ENCODE measurements around the gene SLC15A4. TPM values are rescaled to one million over a fixed set of nuclear protein-coding genes. Genes with fewer than 3 reads are reported as not detected.
A peak's percentile ranks its signal among the peaks of the same experiment; 100 is the strongest.
"Not testable (repeated sequence)": the region's sequence is repeated elsewhere in the genome, so short reads cannot be mapped to it uniquely, and the experiment has no call there.

The SLC15A4 gene
- total RNA-seq, 1 donor from 2014 or later = 14.2 TPM

- ATAC-seq (ENCODE audit: poor library complexity) (peak; percentile 34), DNase-seq (no peak)
- intact Hi-C loops (cut with DNase I) = no loop called here
Measured at GRCh38 chr12:128818065-128819022, 5.4 kb downstream of the SLC15A4 start.

- peak; percentile 89 for ATAC-seq (ENCODE audit: poor library complexity)
- DNase-seq = peak; percentile 77
- intact Hi-C loops (cut with DNase I) = no loop called here
Measured at GRCh38 chr12:128817111-128818015, 6.4 kb downstream of the SLC15A4 start.

DNA sequence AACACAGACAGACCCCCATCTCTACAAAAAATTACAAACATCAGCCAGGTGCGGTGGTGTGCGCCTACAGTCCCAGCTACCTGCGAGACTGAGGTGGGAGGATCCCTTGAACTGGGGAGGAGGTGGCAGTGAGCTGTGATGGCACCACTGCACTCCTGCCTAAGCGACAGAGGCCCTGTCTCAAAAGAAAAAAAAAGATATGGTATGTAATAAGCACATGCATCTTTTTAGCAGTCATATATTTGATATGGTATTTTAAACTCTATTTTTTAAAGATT lies 7.2 kb downstream of the SLC15A4 start:
- DNase-seq (no peak), ATAC-seq (ENCODE audit: poor library complexity) (no peak)
- intact Hi-C loops (cut with DNase I) = no loop called here

DNA sequence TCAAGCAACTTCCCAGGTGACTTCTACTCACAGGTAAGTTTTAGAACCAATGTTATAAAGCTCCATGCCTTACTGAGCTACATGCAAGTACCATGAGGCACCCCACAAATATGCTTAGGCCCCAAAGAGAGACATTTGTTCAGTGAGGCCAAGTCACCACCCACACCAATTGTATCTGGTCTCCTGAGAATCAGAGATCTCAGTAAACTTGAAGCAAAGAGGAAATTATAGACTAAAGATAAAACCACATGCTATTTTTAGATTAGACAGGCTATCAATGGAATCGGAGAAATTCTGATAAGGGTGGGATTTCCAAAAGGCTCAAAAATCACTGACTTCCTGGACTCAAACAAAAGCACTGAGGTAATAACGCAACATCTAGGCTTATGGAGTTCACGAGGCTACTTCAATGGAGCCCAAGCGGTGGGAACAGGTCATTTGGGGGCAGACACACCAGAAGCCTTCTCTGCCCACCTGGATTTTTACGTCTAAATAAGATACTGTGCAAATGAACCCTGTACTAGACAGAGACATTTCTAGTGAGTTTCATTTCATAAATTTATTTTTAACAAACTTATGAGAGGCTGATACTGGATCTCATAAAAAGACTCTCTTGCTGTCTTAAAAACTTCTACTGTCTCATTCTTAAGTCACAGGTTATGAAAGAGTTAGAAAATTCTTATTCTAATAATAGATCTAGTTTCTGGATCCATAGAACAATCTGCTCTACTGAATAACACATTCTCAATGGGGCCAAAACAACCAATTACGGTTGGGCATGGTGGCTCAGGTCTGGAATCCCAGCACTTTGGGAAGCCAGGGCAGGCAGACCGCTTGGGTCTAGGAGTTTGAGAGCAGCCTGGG lies 7.7 kb downstream of the SLC15A4 start:
- ATAC-seq (ENCODE audit: poor library complexity) = no peak
- no peak for DNase-seq
- intact Hi-C loops (cut with DNase I) = no loop called here

- ATAC-seq (ENCODE audit: poor library complexity) = no peak
Measured at GRCh38 chr12:128814411-128815261, 9.1 kb downstream of the SLC15A4 start.

DNA sequence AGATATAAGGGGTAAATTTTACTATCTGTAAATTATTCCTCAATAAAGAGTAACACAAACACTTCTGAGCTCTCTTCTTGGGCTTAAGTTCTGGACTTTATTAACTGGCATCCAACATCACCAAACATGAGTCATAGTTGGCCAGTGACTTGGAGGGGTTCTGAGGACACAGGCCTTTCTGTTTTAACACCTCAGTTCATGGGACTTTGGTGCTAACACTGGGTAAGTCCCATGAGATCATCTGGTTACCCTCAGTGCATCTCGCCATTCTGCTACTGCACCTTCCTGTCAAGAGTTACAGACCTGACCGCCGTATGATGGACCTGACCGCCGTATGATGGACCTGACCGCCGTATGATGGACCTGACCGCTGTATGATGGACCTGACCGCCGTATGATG lies 9.9 kb downstream of the SLC15A4 start:
- intact Hi-C loops (cut with DNase I) = no loop called here
- ATAC-seq (ENCODE audit: poor library complexity) (no peak), DNase-seq (no peak)

More at GRCh38 chr12:128814411-128815261, 9.1 kb downstream of the SLC15A4 start:
- intact Hi-C loops (cut with DNase I) = no loop called here
- DNase-seq = no peak

DNA sequence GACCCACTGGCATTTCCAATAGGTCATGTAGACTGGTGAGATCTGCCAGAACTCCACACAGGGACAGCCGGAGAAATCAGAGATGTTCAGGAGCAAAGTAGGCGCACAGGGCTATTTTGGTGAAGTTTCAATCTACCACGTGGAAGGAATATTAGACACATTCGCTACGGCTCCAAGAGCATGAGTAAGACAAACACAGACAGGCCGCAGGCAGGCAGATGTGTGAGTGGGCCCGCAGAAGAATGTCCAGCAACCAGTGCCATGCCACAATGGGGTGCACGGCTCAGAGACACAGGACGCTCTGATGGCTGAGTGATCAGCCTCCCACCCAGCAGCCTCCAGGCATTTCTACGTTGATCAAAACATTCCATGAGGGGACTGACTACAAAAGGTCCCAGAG lies 10.4 kb downstream of the SLC15A4 start:
- ATAC-seq (ENCODE audit: poor library complexity) (no peak), DNase-seq (no peak)
- intact Hi-C loops (cut with DNase I) = no loop called here

DNA sequence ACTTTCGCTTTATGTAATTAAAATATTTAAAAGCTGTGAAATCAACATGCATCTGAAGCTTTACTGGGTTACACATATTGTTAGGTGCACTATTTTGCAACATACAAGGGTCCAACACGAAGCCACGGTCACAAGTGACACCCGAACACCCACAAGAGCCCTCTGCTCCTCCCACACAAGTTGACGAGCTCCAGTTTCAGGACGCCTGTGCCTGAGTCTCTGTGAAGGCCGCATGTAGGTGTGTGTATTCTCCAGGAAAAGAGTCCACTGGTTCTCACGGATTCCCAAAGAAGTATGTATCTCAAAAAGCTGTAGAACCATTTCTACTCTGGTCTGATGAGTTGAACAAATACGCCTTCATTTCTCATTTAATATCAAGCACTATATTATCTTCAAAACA lies 12.0 kb downstream of the SLC15A4 start:
- intact Hi-C loops (cut with DNase I) = no loop called here
- no peak for ATAC-seq (ENCODE audit: poor library complexity)
- no peak for DNase-seq

- peak; percentile 80 for DNase-seq
- intact Hi-C loops (cut with DNase I) = no loop called here
Measured at GRCh38 chr12:128810182-128811127, 13.3 kb downstream of the SLC15A4 start.

DNA sequence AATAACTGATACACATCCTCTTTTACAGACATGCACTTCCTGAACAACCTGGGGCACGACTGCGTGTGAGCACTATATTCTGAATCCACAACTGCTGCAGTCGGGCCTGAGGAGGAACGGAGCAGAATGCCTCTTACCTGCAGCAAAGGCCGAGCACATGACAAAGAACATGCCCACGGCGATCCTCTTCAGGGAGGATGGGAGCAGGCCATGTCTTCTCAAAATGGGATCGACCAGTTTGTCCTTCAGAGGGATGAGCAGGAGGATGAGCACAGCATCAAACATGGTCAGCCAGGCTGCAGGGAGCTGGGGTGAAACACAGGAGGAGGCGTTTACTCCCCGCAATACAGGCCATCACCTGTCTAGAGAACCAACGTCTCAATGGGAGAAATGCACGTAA lies 15.1 kb downstream of the SLC15A4 start:
- ATAC-seq (ENCODE audit: poor library complexity) (no peak), DNase-seq (no peak)
- intact Hi-C loops (cut with DNase I) = no loop called here

More at GRCh38 chr12:128810182-128811127, 13.3 kb downstream of the SLC15A4 start:
- peak; percentile 91 for ATAC-seq (ENCODE audit: poor library complexity)

- ATAC-seq (ENCODE audit: poor library complexity) (no peak), DNase-seq (peak; percentile 57)
- intact Hi-C loops (cut with DNase I) = no loop called here
Measured at GRCh38 chr12:128807161-128807724, 16.5 kb downstream of the SLC15A4 start.

GRCh38 chr12:128806573-128806972 lies 17.2 kb downstream of the SLC15A4 start:
- DNase-seq (no peak), ATAC-seq (ENCODE audit: poor library complexity) (no peak)
- intact Hi-C loops (cut with DNase I) = no loop called here

- ATAC-seq (ENCODE audit: poor library complexity); intact Hi-C loops (cut with DNase I); DNase-seq: not testable (repeated sequence)
Measured at GRCh38 chr12:128805406-128805805, 18.4 kb downstream of the SLC15A4 start.

- intact Hi-C loops (cut with DNase I) = no loop called here
- ATAC-seq (ENCODE audit: poor library complexity) = no peak
- no peak for DNase-seq
Measured at GRCh38 chr12:128804762-128805161, 19.0 kb downstream of the SLC15A4 start.

DNA sequence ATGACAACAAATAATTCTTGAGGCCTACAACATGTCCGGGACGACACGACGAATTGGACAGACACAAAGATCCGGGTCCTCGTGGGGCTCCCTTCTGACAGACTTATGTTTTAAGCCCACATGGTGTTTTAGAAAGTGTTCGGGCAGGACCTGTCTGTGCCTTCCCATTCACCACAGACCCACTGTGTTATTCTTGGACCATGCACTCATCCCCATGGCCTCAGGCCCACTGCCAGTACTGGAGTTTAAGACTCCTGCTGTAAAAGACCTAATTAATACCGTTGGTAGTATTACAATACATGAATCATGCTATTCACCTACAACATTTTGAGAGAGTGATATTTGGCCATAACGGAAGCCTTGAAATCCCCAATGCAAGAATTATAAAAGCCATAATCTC lies 20.0 kb downstream of the SLC15A4 start:
- intact Hi-C loops (cut with DNase I) = no loop called here
- DNase-seq = no peak
- ATAC-seq (ENCODE audit: poor library complexity) = peak; percentile 62

DNA sequence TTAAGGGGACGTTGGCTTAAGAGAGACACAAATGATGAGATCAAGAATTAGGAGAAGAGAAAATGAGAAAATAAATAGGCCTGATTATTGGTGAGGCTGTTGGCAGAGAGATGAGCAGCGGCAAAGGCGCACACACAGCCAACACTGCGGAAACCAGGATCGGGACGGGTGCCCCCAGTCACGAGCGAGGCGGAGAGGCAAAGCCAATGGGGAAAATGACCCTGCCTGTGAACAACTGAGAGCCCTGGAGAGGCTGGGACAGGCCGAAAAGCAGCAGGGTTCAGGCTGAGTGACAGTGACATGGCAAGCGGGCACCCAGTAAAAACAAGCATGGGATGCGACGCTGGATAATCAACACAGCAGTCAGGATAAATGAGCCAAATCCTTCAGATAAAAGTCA lies 21.0 kb downstream of the SLC15A4 start:
- intact Hi-C loops (cut with DNase I) = no loop called here
- ATAC-seq (ENCODE audit: poor library complexity) (no peak), DNase-seq (no peak)

Data from Right ventricle myocardium superior (tissue), 1 donor.